Epithelial cell of proximal tubule (primary cell): Measurements from ENCODE around the gene BRD1. TPM values are rescaled to one million over a fixed set of nuclear protein-coding genes. Genes with fewer than 3 reads are reported as not detected.

Experiments used
- DNase-seq: peaks from one replicate; pipeline ENCODE4 v3.0.0-alpha.2; 2011; ENCODE audit warnings: low read depth
- H3K4me3 ChIP-seq: 2 replicates; pipeline ENCODE4 v1.5.1; 2011; ENCODE audit warnings: low read depth, mild to moderate bottlenecking, low read length
- total RNA-seq: library from RNA; depleted of rRNA; stranded (reverse); fragments of >200 nt; gene quantifications from 2 replicates; pipeline ENCODE4 v1.2.3, GENCODE V29; 2015
- TF ChIP-seq, protein P1 (sequence below): conservative IDR thresholded peaks from 2 replicates; pipeline ENCODE4 v1.5.1; 2012; ENCODE audit warnings: low read depth, mild to moderate bottlenecking, low read length

BRD1 gene
- total RNA-seq, 1 donor from 2014 or later: 41.8 TPM

GRCh38 chr22:49798486-49799151 lies 29.1 kb downstream of the BRD1 start:
- no peak for DNase-seq
- no peak overlapping the region for H3K4me3 ChIP-seq
- TF ChIP-seq, protein P1, sequence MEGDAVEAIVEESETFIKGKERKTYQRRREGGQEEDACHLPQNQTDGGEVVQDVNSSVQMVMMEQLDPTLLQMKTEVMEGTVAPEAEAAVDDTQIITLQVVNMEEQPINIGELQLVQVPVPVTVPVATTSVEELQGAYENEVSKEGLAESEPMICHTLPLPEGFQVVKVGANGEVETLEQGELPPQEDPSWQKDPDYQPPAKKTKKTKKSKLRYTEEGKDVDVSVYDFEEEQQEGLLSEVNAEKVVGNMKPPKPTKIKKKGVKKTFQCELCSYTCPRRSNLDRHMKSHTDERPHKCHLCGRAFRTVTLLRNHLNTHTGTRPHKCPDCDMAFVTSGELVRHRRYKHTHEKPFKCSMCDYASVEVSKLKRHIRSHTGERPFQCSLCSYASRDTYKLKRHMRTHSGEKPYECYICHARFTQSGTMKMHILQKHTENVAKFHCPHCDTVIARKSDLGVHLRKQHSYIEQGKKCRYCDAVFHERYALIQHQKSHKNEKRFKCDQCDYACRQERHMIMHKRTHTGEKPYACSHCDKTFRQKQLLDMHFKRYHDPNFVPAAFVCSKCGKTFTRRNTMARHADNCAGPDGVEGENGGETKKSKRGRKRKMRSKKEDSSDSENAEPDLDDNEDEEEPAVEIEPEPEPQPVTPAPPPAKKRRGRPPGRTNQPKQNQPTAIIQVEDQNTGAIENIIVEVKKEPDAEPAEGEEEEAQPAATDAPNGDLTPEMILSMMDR: no peak

DNA sequence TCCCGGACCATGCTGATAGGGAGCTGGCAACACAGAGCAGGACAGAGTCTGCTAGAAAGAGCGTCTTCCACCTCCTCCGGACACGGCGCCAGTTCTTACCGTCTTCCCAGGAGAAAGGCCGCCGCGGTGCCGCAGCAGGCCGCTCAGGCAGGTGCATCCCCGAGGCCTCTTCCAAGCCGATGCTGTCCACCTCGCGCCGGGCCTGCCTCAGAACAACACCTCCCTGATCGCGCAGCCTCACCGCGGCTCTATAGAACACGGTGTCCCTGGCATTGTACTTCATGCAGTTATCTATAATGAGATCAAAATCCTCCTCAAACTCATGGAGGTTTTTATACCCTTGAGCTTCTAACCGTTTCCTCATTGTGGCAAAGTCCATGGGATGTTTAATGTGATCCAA lies 30.0 kb downstream of the BRD1 start:
- DNase-seq: no peak
- TF ChIP-seq, protein P1: no peak
- no peak overlapping the region for H3K4me3 ChIP-seq

GRCh38 chr22:49796596-49797270 lies 30.9 kb downstream of the BRD1 start:
- DNase-seq: no peak
- TF ChIP-seq, protein P1: no peak
- no peak overlapping the region for H3K4me3 ChIP-seq

DNA sequence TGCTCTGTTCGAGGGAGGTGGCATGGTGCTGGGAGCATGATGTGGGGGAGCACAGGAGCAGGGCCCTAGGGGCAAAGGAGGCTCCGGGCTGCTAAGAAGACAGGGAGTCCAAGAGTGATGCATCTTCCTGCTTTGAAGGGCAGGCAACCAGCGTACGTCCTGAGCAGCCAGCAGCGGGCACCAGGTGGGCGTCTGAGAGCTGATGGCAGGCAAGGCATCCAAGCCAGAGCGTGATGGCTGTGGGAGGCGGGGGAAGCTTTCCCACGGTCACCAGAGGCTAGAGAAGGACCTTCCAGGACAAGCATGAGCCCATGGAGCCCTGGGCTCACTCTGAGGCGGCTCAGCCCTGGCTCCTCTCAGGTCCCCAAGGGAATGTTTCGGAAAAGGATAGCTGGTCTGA lies 32.2 kb downstream of the BRD1 start:
- TF ChIP-seq, protein P1: no peak

DNA sequence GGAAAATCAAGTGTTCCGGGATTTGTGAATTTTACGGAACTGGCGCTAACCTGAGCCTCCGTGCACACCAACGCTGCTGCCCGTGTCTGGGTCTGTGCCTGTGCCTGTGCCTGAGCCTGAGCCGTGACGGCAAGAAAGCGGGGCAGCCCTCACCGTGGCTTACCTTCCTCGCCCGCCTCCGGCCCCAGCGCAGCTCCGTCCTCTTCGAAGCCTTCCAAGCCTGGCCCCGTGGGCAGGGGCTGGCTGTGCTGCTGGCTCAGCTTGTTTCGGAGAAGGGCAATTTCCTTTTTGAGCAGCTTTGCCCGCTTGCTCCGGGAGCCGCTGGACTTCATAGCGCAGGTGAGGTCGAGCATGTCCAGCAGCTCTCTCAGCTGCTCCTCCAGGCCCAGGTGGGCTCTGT lies 33.8 kb downstream of the BRD1 start:
- DNase-seq: no peak
- TF ChIP-seq, protein P1: no peak
- H3K4me3 ChIP-seq: no peak overlapping the region

More for the DNA sequence above, 32.2 kb downstream of the BRD1 start:
- DNase-seq: no peak
- no peak overlapping the region for H3K4me3 ChIP-seq

- H3K4me3 ChIP-seq: no peak overlapping the region
- no peak for DNase-seq
- TF ChIP-seq, protein P1: no peak
These were observed 34.4 kb downstream of the BRD1 start for GRCh38 chr22:49793296-49793695.

- DNase-seq: no peak
- TF ChIP-seq, protein P1: no peak
- no peak overlapping the region for H3K4me3 ChIP-seq
These were observed 35.6 kb downstream of the BRD1 start for GRCh38 chr22:49792107-49792506.
